Neural progenitor cell (in vitro differentiated cells): ENCODE results near the gene PLA2G2E. TPM values are rescaled to one million over a fixed set of nuclear protein-coding genes. Genes with fewer than 3 reads are reported as not detected.

ENCODE experiments used
- DNase-seq: peaks from one replicate; pipeline ENCODE4 v3.0.0-alpha.2; 2016; ENCODE audit warnings: low spot score
- H2AFZ ChIP-seq: fragments of 200-600 bp; sonication (generic); replicated peaks from 2 replicates; pipeline ENCODE4 v1.6.1; 2016; ENCODE audit warnings: antibody characterized with exemption
- H3F3A ChIP-seq: fragments of 200-600 bp; sonication (generic); 2 replicates; pipeline ENCODE4 v1.6.1; 2016; ENCODE audit warnings: antibody characterized with exemption, low read depth
- H3K27ac ChIP-seq: fragments of 200-600 bp; sonication (generic); 2 replicates; pipeline ENCODE4 v1.5.1; 2016; ENCODE audit warnings: mild to moderate bottlenecking
- H3K27me3 ChIP-seq: fragments of 200-600 bp; sonication (generic); 2 replicates; pipeline ENCODE4 v1.6.1; 2016; ENCODE audit warnings: mild to moderate bottlenecking, moderate library complexity
- H3K36me3 ChIP-seq: fragments of 200-600 bp; sonication (generic); 2 replicates; pipeline ENCODE4 v1.5.1; 2016
- H3K4me1 ChIP-seq: fragments of 200-600 bp; sonication (generic); 2 replicates; pipeline ENCODE4 v1.6.1; 2016; ENCODE audit warnings: mixed run types
- H3K4me2 ChIP-seq: fragments of 200-600 bp; sonication (generic); 2 replicates; pipeline ENCODE4 v1.6.1; 2016
- H3K4me3 ChIP-seq: fragments of 200-600 bp; sonication (generic); 2 replicates; pipeline ENCODE4 v1.5.1; 2016
- H3K79me2 ChIP-seq: fragments of 200-600 bp; sonication (generic); 2 replicates; pipeline ENCODE4 v1.6.1; 2016; ENCODE audit warnings: low read depth
- H3K9ac ChIP-seq: fragments of 200-600 bp; sonication (generic); 2 replicates; pipeline ENCODE4 v1.6.1; 2016
- H3K9me3 ChIP-seq: fragments of 200-600 bp; sonication (generic); 2 replicates; pipeline ENCODE4 v1.5.1; 2016; ENCODE audit warnings: low read depth
- H4K20me1 ChIP-seq: fragments of 200-600 bp; sonication (generic); 2 replicates; pipeline ENCODE4 v1.6.1; 2016; ENCODE audit warnings: low read depth
- H3K27ac Mint-ChIP-seq: 3 replicates; pipeline ENCODE4 v1.8.0; 2021; ENCODE audit warnings: mixed read lengths
- H3K27me3 Mint-ChIP-seq: 2 replicates; pipeline ENCODE4 v1.8.0; 2022; ENCODE audit warnings: low read depth, mild to moderate bottlenecking, inconsistent platforms, moderate library complexity, mixed read lengths; ENCODE audit not compliant: insufficient read depth
- H3K36me3 Mint-ChIP-seq: 3 replicates; pipeline ENCODE4 v1.8.0; 2021; ENCODE audit warnings: mixed read lengths
- H3K4me1 Mint-ChIP-seq: 3 replicates; pipeline ENCODE4 v1.8.0; 2021; ENCODE audit warnings: mixed read lengths
- H3K4me3 Mint-ChIP-seq: 3 replicates; pipeline ENCODE4 v1.8.0; 2021; ENCODE audit warnings: mild to moderate bottlenecking, moderate library complexity, mixed read lengths
- H3K9me3 Mint-ChIP-seq: 3 replicates; pipeline ENCODE4 v1.8.0; 2020; ENCODE audit warnings: mixed read lengths
- EZH2 ChIP-seq: fragments of 200-600 bp; sonication (generic); IDR thresholded peaks from 2 replicates; pipeline ENCODE4 v1.6.1; 2017; ENCODE audit warnings: antibody characterized with exemption, mild to moderate bottlenecking, moderate library complexity
- EZH2phosphoT487 ChIP-seq: fragments of 200-600 bp; sonication (generic); IDR thresholded peaks from 2 replicates; pipeline ENCODE4 v1.6.1; 2017; ENCODE audit warnings: antibody characterized with exemption
- total RNA-seq: library from RNA; depleted of rRNA; stranded (reverse); fragments of >200 nt; gene quantifications from 2 replicates; pipeline ENCODE4 v1.2.3, GENCODE V29; 2015; ENCODE audit warnings: low replicate concordance
- TF ChIP-seq, protein P1 (sequence below): fragments of 200-600 bp; sonication (generic); IDR thresholded peaks from 2 replicates; pipeline ENCODE4 v1.5.1; 2017; ENCODE audit warnings: antibody characterized with exemption, mild to moderate bottlenecking

The PLA2G2E gene
- total RNA-seq, 1 donor from 2014 or later = not detected

DNA sequence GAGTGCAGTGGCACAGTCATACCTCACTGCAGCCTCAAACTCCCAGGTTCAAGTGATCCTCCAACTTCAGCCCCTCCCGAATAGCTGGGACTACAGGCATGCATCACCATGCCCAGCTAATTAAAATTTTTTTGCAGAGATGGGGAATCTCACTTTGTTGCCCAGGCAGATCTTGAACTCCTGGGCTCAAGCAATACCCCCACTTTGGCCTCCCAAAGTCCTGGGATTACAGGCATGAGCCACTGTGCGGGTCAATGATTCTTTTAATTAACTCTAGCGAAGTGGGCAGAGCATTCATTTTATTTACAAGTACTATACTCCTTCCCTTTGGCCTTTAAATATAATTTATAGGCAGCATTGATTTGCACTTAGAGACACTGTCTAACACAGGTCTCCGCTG, 43.8 kb downstream of the PLA2G2E start:
- peaks cover 5% of the 10 kb centered on the region for H3F3A ChIP-seq
- peaks cover 3% of the 10 kb centered on the region for H3K27me3 Mint-ChIP-seq
- H3K9me3 Mint-ChIP-seq = no peaks in the 10 kb centered on the region
- H3K4me1 Mint-ChIP-seq = peaks cover 26% of the 10 kb centered on the region
- H3K27me3 ChIP-seq = no peaks in the 10 kb centered on the region
- H4K20me1 ChIP-seq = peaks cover 19% of the 10 kb centered on the region
- H3K4me1 ChIP-seq = peaks cover 7% of the 10 kb centered on the region
- H3K4me3 ChIP-seq = no peak overlapping the region
- no peaks in the 10 kb centered on the region for H3K36me3 ChIP-seq
- peaks cover 23% of the 10 kb centered on the region for H3K79me2 ChIP-seq
- no peak overlapping the region for H3K9ac ChIP-seq
- no peak overlapping the region for H2AFZ ChIP-seq
- H3K4me3 Mint-ChIP-seq = no peak overlapping the region
- DNase-seq = no peak
- no peak overlapping the region for H3K27ac Mint-ChIP-seq
- TF ChIP-seq EZH2 (no peak), EZH2phosphoT487 (no peak)
- TF ChIP-seq, protein P1, sequence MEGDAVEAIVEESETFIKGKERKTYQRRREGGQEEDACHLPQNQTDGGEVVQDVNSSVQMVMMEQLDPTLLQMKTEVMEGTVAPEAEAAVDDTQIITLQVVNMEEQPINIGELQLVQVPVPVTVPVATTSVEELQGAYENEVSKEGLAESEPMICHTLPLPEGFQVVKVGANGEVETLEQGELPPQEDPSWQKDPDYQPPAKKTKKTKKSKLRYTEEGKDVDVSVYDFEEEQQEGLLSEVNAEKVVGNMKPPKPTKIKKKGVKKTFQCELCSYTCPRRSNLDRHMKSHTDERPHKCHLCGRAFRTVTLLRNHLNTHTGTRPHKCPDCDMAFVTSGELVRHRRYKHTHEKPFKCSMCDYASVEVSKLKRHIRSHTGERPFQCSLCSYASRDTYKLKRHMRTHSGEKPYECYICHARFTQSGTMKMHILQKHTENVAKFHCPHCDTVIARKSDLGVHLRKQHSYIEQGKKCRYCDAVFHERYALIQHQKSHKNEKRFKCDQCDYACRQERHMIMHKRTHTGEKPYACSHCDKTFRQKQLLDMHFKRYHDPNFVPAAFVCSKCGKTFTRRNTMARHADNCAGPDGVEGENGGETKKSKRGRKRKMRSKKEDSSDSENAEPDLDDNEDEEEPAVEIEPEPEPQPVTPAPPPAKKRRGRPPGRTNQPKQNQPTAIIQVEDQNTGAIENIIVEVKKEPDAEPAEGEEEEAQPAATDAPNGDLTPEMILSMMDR = no peak
- H3K27ac ChIP-seq = no peak overlapping the region
- no peaks in the 10 kb centered on the region for H3K36me3 Mint-ChIP-seq
- H3K9me3 ChIP-seq = no peaks in the 10 kb centered on the region
- H3K4me2 ChIP-seq = no peak overlapping the region

GRCh38 chr1:19879227-19879626, 44.2 kb downstream of the PLA2G2E start:
- Histone ChIP-seq H3K4me2 (no peak overlapping the region), H3K27me3 (no peaks in the 10 kb centered on the region), H3K36me3 (no peaks in the 10 kb centered on the region), H3K9me3 (no peaks in the 10 kb centered on the region), H3K4me1 (peaks cover 7% of the 10 kb centered on the region), H3K79me2 (peaks cover 18% of the 10 kb centered on the region), H4K20me1 (peaks cover 16% of the 10 kb centered on the region), H3K4me3 (no peak overlapping the region), H3K9ac (no peak overlapping the region), H3K27ac (no peak overlapping the region), H2AFZ (no peak overlapping the region), H3F3A (peaks cover 5% of the 10 kb centered on the region)
- DNase-seq = no peak
- Mint-ChIP-seq H3K27ac (no peak overlapping the region), H3K4me3 (no peak overlapping the region), H3K4me1 (peaks cover 24% of the 10 kb centered on the region), H3K9me3 (no peaks in the 10 kb centered on the region), H3K27me3 (peaks cover 3% of the 10 kb centered on the region), H3K36me3 (no peaks in the 10 kb centered on the region)
- TF ChIP-seq, protein P1 = no peak
- no peak for TF ChIP-seq EZH2phosphoT487
- TF ChIP-seq EZH2 = no peak

GRCh38 chr1:19878637-19878985, 44.8 kb downstream of the PLA2G2E start:
- no peaks in the 10 kb centered on the region for H3K36me3 Mint-ChIP-seq
- peak overlapping the region; percentile 69 for H2AFZ ChIP-seq
- H3K9me3 Mint-ChIP-seq = peaks cover 2% of the 10 kb centered on the region

More at GRCh38 chr1:19878637-19878985, 44.8 kb downstream of the PLA2G2E start:
- Histone ChIP-seq H3K9me3 (no peaks in the 10 kb centered on the region), H3K36me3 (no peaks in the 10 kb centered on the region), H3K27ac (no peak overlapping the region), H3K4me1 (peaks cover 4% of the 10 kb centered on the region), H3K27me3 (no peaks in the 10 kb centered on the region), H3F3A (peaks cover 5% of the 10 kb centered on the region), H3K4me2 (no peak overlapping the region), H3K4me3 (no peak overlapping the region), H4K20me1 (peaks cover 9% of the 10 kb centered on the region), H3K9ac (no peak overlapping the region), H3K79me2 (peaks cover 12% of the 10 kb centered on the region)
- Mint-ChIP-seq H3K4me1 (peaks cover 17% of the 10 kb centered on the region), H3K4me3 (no peak overlapping the region), H3K27ac (no peak overlapping the region), H3K27me3 (peaks cover 3% of the 10 kb centered on the region)
- no peak for DNase-seq
- TF ChIP-seq, protein P1 = no peak
